GM12874 (cell line): ENCODE results near the gene INTS15.

Source experiments
- CTCF ChIP-seq: IDR thresholded peaks from 2 replicates; pipeline ENCODE4 v1.5.1; 2011; ENCODE audit warnings: low read depth, mild to moderate bottlenecking, control low read depth, low read length, moderate library complexity; ENCODE audit not compliant: insufficient read depth

The INTS15 gene

GRCh38 chr7:6606866-6607583 is 17.2 kb downstream of the INTS15 start:
- TF ChIP-seq CTCF, result no peak

GRCh38 chr7:6607651-6608051 is 17.8 kb downstream of the INTS15 start:
- no peak for TF ChIP-seq CTCF

GRCh38 chr7:6608081-6608480 is 18.3 kb downstream of the INTS15 start:
- TF ChIP-seq CTCF, result no peak

- TF ChIP-seq CTCF, result no peak
Observed at GRCh38 chr7:6608794-6609193, 19.0 kb downstream of the INTS15 start.

GRCh38 chr7:6612819-6613218 is 23.0 kb downstream of the INTS15 start:
- TF ChIP-seq CTCF, result no peak

GRCh38 chr7:6613706-6614105 is 23.9 kb downstream of the INTS15 start:
- no peak for TF ChIP-seq CTCF

GRCh38 chr7:6614953-6615722 is 25.3 kb downstream of the INTS15 start, which contains the start of gene ZNF853:
ZNF853 (plus strand) TSS chr7:6615610; CDS start chr7:6616175, 565 bp downstream.
- no peak for TF ChIP-seq CTCF
